NCI-H1092 treated with DMSO at 0.1 percent for 48 hours (cell line): Measurements from ENCODE around the gene NDUFB1.

ENCODE experiments used
- DNase-seq: peaks from one replicate; lab custom pipeline; 2025; lab: John Stamatoyannopoulos, UW

The NDUFB1 gene

DNA sequence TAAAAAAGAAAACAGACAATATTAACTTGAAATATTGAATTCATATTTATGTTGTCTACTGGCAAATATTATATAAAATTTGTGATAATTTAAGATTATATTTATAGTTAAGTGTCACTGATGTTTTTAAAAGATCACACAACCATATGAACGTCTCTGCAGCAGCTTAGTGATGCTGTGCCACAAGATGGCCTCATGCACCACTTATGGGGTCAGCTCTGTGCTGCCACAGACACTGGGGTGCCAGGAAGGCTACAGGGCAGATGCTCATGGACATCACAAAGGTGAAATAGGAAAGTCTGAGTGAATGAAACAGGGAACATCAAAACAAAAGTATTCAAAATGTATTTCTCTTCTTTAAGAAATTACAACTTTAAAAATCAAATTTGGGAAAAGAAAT, 28.2 kb downstream of the NDUFB1 start:
- DNase-seq: peak; percentile 10

DNA sequence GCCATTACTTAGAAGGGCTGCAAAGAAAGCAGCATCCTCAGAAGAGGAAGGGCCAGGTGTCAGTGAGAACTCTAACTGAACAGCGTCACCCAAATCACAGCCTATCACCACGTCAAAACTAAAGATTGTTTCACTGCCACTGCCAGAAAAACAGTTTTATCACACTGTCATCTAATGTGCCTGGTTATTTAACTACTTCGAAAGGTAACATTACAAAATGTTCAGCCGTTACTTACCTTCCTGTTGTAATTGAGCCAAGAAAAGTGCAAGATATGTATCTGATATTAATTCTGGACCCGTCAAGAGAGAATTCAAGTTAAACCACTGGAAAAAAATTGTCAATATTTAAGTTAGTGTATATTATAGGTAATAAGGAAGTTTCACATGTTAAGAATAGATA, 33.0 kb downstream of the NDUFB1 start:
- DNase-seq: no peak

DNA sequence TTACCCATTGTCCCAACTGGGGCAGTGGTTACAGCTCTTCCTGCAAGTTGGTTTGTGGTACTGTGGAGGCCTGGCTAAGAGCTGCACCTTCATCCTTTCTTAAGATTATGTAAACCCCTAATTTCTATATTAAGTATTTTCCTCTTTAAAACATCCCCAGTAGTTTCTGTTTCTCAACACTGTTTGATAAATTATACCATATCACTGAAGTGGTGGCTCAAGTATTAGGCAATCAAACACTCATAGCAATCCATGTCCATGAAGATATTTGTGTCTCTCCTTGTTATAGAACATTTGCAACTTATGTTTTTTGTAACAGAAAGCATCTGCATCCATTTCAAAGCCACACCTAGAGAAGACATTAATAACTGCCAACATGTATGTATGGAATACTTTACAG, 47.0 kb downstream of the NDUFB1 start:
- no peak for DNase-seq
